RWPE1 (cell line): Measurements from ENCODE around the gene NDUFA6.

Source experiments
- CTCF ChIA-PET: fragments of 350-600 bp; sonication (Branson Sonifier 250); formaldehyde crosslinking; extraction: SDS; loops from one replicate; lab custom pipeline; 2021; lab: Yijun Ruan, JAX
- POLR2A ChIA-PET: fragments of 400-600 bp; formaldehyde crosslinking; extraction: SDS; loops from one replicate; lab custom pipeline; 2020; ENCODE audit warnings: antibody characterized with exemption; ENCODE audit not compliant: low non-redundant PET; lab: Yijun Ruan, JAX
- DNase-seq: peaks from one replicate; pipeline ENCODE4 v3.0.0; 2012; ENCODE audit warnings: low spot score
- H3K27ac ChIP-seq: fragments of 450-650 bp; 2 replicates; pipeline ENCODE4 v1.5.1; 2017
- TF ChIP-seq, protein P1 (sequence below): fragments of 450-650 bp; conservative IDR thresholded peaks from 2 replicates; pipeline ENCODE4 v1.5.1; 2017; ENCODE audit warnings: low read depth, mild to moderate bottlenecking

NDUFA6 gene

DNA sequence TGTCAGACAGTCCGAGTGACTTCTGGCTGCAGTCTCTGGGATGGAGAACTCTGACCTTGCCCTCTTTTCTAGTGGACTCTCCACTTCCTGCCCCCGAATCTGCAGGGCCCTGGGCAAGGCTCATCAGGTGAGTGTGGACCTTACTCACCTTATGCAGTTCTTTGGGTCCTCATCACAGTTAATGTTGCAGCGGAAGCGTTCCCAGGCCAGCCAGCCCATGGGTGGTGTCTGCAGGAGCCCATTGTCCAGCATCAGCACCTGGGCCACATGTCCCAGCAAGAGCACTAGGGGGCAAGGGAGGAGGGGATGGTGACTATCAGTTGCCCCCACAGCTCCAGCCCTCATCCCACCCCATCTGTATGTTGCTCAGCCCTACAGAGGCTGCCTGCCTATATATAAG, 22.3 kb downstream of the NDUFA6 start:
- H3K27ac ChIP-seq, result no peak overlapping the region
- TF ChIP-seq, protein P1, sequence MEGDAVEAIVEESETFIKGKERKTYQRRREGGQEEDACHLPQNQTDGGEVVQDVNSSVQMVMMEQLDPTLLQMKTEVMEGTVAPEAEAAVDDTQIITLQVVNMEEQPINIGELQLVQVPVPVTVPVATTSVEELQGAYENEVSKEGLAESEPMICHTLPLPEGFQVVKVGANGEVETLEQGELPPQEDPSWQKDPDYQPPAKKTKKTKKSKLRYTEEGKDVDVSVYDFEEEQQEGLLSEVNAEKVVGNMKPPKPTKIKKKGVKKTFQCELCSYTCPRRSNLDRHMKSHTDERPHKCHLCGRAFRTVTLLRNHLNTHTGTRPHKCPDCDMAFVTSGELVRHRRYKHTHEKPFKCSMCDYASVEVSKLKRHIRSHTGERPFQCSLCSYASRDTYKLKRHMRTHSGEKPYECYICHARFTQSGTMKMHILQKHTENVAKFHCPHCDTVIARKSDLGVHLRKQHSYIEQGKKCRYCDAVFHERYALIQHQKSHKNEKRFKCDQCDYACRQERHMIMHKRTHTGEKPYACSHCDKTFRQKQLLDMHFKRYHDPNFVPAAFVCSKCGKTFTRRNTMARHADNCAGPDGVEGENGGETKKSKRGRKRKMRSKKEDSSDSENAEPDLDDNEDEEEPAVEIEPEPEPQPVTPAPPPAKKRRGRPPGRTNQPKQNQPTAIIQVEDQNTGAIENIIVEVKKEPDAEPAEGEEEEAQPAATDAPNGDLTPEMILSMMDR, result no peak
- DNase-seq, result no peak
- CTCF ChIA-PET, result no interaction called here
- POLR2A ChIA-PET, result no interaction called here

DNA sequence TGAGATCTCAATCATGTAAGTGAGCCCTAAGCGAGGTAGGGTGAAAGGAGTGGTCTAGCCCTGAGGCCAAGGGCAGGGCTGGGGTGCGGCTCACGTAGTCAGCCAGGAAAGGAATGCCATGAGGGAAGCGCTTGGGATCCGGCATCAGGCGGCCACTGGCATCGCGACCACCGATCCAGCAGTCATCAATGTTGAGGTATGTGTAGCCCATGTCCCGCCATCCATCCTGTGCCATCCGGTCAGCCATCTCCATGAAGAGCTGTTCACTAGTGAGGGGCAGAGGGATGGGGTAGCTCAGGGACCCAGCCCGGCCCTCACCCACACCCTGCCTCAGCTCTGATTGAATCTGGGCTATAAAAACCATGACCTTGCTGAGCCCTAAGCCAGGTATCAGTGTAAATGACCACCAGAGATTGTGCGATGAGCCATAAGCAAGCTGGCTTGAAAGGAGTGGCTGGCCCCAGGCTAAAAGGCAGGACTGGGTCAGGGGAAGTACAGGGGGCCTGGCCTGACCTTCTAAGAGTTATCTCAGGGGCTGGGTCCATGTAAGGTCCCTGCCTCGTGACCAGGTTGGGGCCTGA, 22.8 kb downstream of the NDUFA6 start:
- TF ChIP-seq, protein P1, result no peak
- POLR2A ChIA-PET, result no interaction called here
- CTCF ChIA-PET, result no interaction called here
- no peak overlapping the region for H3K27ac ChIP-seq
- no peak for DNase-seq

DNA sequence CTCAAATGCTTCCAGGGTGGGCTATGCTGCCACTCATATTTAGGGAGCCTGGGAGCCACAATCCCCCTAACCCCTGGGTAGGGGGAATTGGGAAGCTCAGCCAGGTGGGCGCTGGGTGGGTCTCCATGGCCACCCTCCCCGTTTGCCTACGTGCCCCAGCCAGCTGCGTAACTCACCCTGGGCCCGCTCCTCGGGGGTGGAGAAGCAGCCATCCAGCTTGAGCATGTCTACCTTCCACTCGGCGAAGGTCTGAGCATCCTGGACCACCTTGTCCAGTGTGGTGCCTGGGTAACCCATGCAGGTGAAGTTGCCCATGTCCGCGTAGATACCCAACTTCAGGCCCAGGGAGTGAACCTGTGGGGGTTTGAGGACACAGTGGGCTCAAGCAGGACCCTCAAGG, 23.6 kb downstream of the NDUFA6 start:
- ChIA-PET POLR2A (interaction anchor here (0.6 kb wide), 1 partner anchor 196 kb away, joined by 6 read pairs; no protein-coding TSS in a partner anchor), CTCF (no interaction called here)
- H3K27ac ChIP-seq, result no peak overlapping the region
- DNase-seq, result no peak
- TF ChIP-seq, protein P1, result no peak

DNA sequence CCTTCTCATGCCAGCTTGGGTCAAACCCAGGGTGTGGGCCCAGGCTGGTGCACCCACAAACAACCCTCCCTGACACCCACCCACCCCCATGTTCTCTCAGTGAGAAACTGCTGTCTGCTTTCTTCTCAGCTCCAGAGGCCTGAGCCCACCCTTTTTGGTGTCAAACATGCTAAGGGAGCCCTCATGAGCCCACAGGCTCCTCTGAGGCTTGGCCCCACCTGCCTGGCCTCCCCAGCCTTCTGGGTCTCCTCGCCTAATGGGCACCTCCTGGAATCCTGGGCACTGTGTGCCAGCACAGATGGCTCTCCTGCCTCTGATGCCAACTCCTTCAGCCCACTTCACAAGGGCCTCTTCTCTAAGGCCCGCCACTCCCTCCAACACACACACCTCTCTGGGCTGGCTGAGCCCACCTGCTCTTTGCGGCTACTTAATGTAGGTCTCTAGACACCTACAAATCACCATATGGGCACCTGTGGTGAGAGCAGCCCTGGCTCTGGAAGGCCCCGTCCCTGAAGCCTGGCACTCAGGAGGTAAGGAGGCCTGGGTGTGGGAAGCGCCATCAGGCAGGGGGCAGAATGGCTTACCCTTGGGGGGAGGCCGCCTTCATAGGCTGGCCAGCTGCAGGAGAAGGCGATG, 24.3 kb downstream of the NDUFA6 start:
- TF ChIP-seq, protein P1, result no peak
- DNase-seq, result no peak
- peak overlapping the region; percentile 5; the same call in 1 of the 2 replicates for H3K27ac ChIP-seq
- CTCF ChIA-PET, result no interaction called here
- POLR2A ChIA-PET, result no interaction called here

DNA sequence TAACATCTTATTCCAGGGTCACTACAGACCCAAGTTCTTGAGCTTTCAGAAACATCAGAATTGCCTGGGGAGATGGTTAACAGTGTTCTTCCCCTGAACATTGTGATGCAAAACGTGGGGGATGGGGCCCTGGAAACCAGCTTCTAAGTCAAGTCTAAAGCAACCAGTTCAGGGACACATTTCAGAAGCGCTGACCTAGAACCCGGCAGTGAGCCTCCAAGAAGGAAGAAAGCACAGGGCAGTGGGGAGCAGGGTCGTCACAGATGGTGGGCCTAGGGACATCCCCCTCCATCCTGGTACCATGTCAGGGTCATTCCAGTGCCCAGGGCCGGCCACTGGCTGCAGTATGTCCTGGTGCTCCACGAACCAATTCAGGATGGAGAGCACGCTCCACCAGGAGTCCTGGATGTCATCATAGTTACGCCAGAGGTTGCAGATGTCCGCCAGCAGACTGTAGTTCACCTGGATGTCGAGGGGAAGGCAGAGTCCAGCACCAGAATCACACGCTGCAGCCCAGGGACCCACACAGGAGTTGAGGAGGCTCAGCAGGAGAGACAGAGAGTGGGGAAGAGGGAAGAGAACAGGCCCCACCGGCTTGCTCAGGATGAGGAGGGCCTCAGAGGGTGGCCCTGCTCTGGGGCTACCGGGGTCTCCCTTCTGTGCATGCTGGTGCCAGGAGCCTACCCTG, 25.0 kb downstream of the NDUFA6 start:
- TF ChIP-seq, protein P1, result no peak
- ChIA-PET CTCF (no interaction called here), POLR2A (no interaction called here)
- H3K27ac ChIP-seq, result peak overlapping the region; percentile 5; the same call in 1 of the 2 replicates
- no peak for DNase-seq

DNA sequence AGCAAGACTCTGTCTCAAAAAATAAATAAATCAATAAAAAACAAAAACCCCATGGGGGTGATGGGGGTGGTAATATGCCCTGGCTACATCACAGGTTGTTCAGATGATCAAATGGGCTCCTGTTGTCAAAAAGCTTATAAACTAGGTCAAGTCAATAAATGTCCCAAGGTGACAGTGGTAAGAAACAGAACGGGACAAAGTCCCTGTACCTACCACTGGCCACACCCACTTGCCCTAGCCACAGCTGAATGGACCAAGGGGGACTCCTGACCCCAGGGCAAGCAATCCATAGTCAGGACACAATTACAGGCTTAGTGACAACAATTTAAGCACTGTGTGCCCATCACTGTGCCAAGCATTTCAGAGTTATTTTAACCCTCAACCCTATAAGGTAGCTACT, 25.9 kb downstream of the NDUFA6 start:
- TF ChIP-seq, protein P1, result no peak
- CTCF ChIA-PET, result no interaction called here
- POLR2A ChIA-PET, result no interaction called here
- H3K27ac ChIP-seq, result no peak overlapping the region
- DNase-seq, result no peak
